IMR-90 (cell line): ENCODE measurements around the gene CFAP58. TPM values are rescaled to one million over a fixed set of nuclear protein-coding genes. Genes with fewer than 3 reads are reported as not detected.

Source experiments
- ATAC-seq: fragments of 200-7000 bp; cut with Tn5 transposase; 2 replicates; pipeline ENCODE4 v1.9.1; 2020; ENCODE audit warnings: low read depth, mild to moderate bottlenecking, moderate library complexity
- BruUV-seq: library from RNA; stranded (reverse); fragments of 400-500 nt; replicated peaks from 2 replicates; lab custom pipeline; 2021; lab: Mats Ljungman, UMichigan
- CTCF ChIA-PET: fragments of 300-600 bp; formaldehyde crosslinking; extraction: SDS; loops from one replicate; lab custom pipeline; 2021; ENCODE audit warnings: antibody characterized with exemption; lab: Yijun Ruan, JAX
- POLR2A ChIA-PET: fragments of 300-600 bp; sonication (Branson Sonifier 250); formaldehyde crosslinking; loops from one replicate; lab custom pipeline; 2022; ENCODE audit warnings: antibody characterized with exemption; ENCODE audit not compliant: unreplicated experiment; lab: Charles Lee
- DNase-seq: peaks from one replicate; pipeline ENCODE4 v3.0.0; 2013
- H2AFZ ChIP-seq: replicated peaks from 2 replicates; pipeline ENCODE3; 2013; ENCODE audit warnings: low read length, mild to moderate bottlenecking; ENCODE audit not compliant: poor library complexity
- H2AK5ac ChIP-seq: 2 replicates; pipeline ENCODE4 v1.6.1; 2013; ENCODE audit warnings: low read depth, low read length, inconsistent platforms
- H2AK9ac ChIP-seq: replicated peaks from 2 replicates; pipeline ENCODE3; 2013; ENCODE audit warnings: mild to moderate bottlenecking, low read depth, low read length, moderate library complexity; ENCODE audit not compliant: poor library complexity
- H2BK120ac ChIP-seq: 2 replicates; pipeline ENCODE4 v1.6.1; 2013; ENCODE audit warnings: low read depth, low read length, inconsistent platforms
- H2BK15ac ChIP-seq: 3 replicates; pipeline ENCODE4 v1.6.1; 2013; ENCODE audit warnings: low read depth, low read length, inconsistent platforms
- H2BK20ac ChIP-seq: 2 replicates; pipeline ENCODE4 v1.6.1; 2013; ENCODE audit warnings: low read depth, mild to moderate bottlenecking, inconsistent platforms, low read length, moderate library complexity
- H2BK5ac ChIP-seq: 2 replicates; pipeline ENCODE4 v1.6.1; 2013; ENCODE audit warnings: mild to moderate bottlenecking, low read depth, low read length, inconsistent platforms; ENCODE audit not compliant: poor library complexity, severe bottlenecking
- H3K14ac ChIP-seq: replicated peaks from 2 replicates; pipeline ENCODE4 v1.6.1; 2013; ENCODE audit warnings: low read depth, low read length, inconsistent platforms
- H3K18ac ChIP-seq: 2 replicates; pipeline ENCODE4 v1.6.1; 2013; ENCODE audit warnings: low read depth, low read length, control low read depth
- H3K23ac ChIP-seq: 2 replicates; pipeline ENCODE4 v1.6.1; 2013; ENCODE audit warnings: low read depth, low read length, inconsistent platforms
- H3K27ac ChIP-seq: 2 replicates; pipeline ENCODE4 v1.5.1; 2013; ENCODE audit warnings: mild to moderate bottlenecking, control low read depth, low read length; ENCODE audit not compliant: insufficient read depth
- H3K27me3 ChIP-seq: 2 replicates; pipeline ENCODE4 v1.6.1; 2013; ENCODE audit warnings: low read length; ENCODE audit not compliant: control insufficient read depth, insufficient read depth
- H3K36me3 ChIP-seq: 2 replicates; pipeline ENCODE4 v1.6.1; 2013; ENCODE audit warnings: low read length, mixed read lengths; ENCODE audit not compliant: control insufficient read depth, insufficient read depth
- H3K4ac ChIP-seq: 2 replicates; pipeline ENCODE4 v1.6.1; 2013; ENCODE audit warnings: low read depth, low read length, inconsistent platforms
- H3K4me1 ChIP-seq: 2 replicates; pipeline ENCODE4 v1.6.1; 2013; ENCODE audit warnings: low read length, mixed read lengths; ENCODE audit not compliant: control insufficient read depth, insufficient read depth
- H3K4me2 ChIP-seq: 2 replicates; pipeline ENCODE4 v1.6.1; 2013; ENCODE audit warnings: low read depth, mild to moderate bottlenecking, control low read depth, low read length, moderate library complexity
- H3K4me3 ChIP-seq: 2 replicates; pipeline ENCODE4 v1.5.1; 2013; ENCODE audit warnings: low read depth, mild to moderate bottlenecking, control low read depth, low read length, moderate library complexity; ENCODE audit not compliant: insufficient read depth
- H3K56ac ChIP-seq: 2 replicates; pipeline ENCODE4 v1.6.1; 2013; ENCODE audit warnings: low read length, inconsistent platforms; ENCODE audit not compliant: insufficient read depth; ENCODE audit errors: extremely low read depth
- H3K79me1 ChIP-seq, 2 experiments: 2 replicates each; pipeline ENCODE4 v1.6.1; 2013; ENCODE audit warnings: low read length in 2 of 2, inconsistent platforms in 1 of 2, low read depth in 1 of 2
- H3K9ac ChIP-seq: 2 replicates; pipeline ENCODE4 v1.6.1; 2013; ENCODE audit warnings: low read depth, low read length, control low read depth
- H3K9me1 ChIP-seq: 2 replicates; pipeline ENCODE4 v1.6.1; 2013; ENCODE audit warnings: low read length, inconsistent platforms; ENCODE audit not compliant: insufficient read depth
- H3K9me3 ChIP-seq: 2 replicates; pipeline ENCODE4 v1.6.1; 2013; ENCODE audit warnings: low read length; ENCODE audit not compliant: control insufficient read depth, insufficient read depth
- H4K20me1 ChIP-seq: 2 replicates; pipeline ENCODE4 v1.6.1; 2013; ENCODE audit warnings: low read length, inconsistent platforms; ENCODE audit not compliant: insufficient read depth
- H4K5ac ChIP-seq: 2 replicates; pipeline ENCODE4 v1.6.1; 2013; ENCODE audit warnings: mild to moderate bottlenecking, low read depth, low read length, control low read depth
- H4K8ac ChIP-seq, 2 experiments: 2 replicates each; pipeline ENCODE4 v1.6.1; 2013; ENCODE audit warnings: low read depth in 2 of 2, low read length in 2 of 2, control low read depth in 1 of 2, inconsistent platforms in 1 of 2
- H4K91ac ChIP-seq: 2 replicates; pipeline ENCODE4 v1.6.1; 2013; ENCODE audit warnings: low read depth, low read length, inconsistent platforms; ENCODE audit not compliant: insufficient read depth
- BHLHE40 ChIP-seq: fragments of 150-350 bp; IDR thresholded peaks from 2 replicates; pipeline ENCODE4 v1.6.1; 2016; ENCODE audit warnings: mild to moderate bottlenecking, low read depth, low read length
- CEBPB ChIP-seq: IDR thresholded peaks from 2 replicates; pipeline ENCODE4 v1.6.1; 2012; ENCODE audit warnings: low read depth, low read length, improper control_type of control experiment
- CHD1 ChIP-seq: IDR thresholded peaks from 2 replicates; pipeline ENCODE4 v1.6.1; 2012; ENCODE audit warnings: low read depth, low read length, improper control_type of control experiment
- ELK1 ChIP-seq: fragments of 150-350 bp; IDR thresholded peaks from 2 replicates; pipeline ENCODE4 v1.6.1; 2016; ENCODE audit warnings: low read depth, mild to moderate bottlenecking, low read length, moderate library complexity, borderline replicate concordance
- FOS ChIP-seq: fragments of 150-350 bp; IDR thresholded peaks from 2 replicates; pipeline ENCODE4 v1.6.1; 2016; ENCODE audit warnings: low read depth, low read length
- MAFK ChIP-seq: IDR thresholded peaks from 2 replicates; pipeline ENCODE4 v1.6.1; 2012; ENCODE audit warnings: low read depth, low read length, improper control_type of control experiment
- MAZ ChIP-seq: IDR thresholded peaks from 2 replicates; pipeline ENCODE4 v1.6.1; 2012; ENCODE audit warnings: low read depth, mild to moderate bottlenecking, low read length, improper control_type of control experiment, moderate library complexity, borderline replicate concordance
- MXI1 ChIP-seq: IDR thresholded peaks from 2 replicates; pipeline ENCODE4 v1.6.1; 2012; ENCODE audit warnings: low read depth, mild to moderate bottlenecking, low read length, moderate library complexity, borderline replicate concordance
- NFE2L2 ChIP-seq: fragments of 150-350 bp; IDR thresholded peaks from 2 replicates; pipeline ENCODE4 v1.6.1; 2016; ENCODE audit warnings: low read depth, mild to moderate bottlenecking, low read length
- POLR2A ChIP-seq: IDR thresholded peaks from 2 replicates; pipeline ENCODE4 v1.6.1; 2012; ENCODE audit warnings: mild to moderate bottlenecking, low read depth, low read length
- RAD21 ChIP-seq: IDR thresholded peaks from 2 replicates; pipeline ENCODE4 v1.6.1; 2012; ENCODE audit warnings: low read length, improper control_type of control experiment
- RCOR1 ChIP-seq: IDR thresholded peaks from 2 replicates; pipeline ENCODE4 v1.6.1; 2012; ENCODE audit warnings: mild to moderate bottlenecking, low read length, improper control_type of control experiment; ENCODE audit not compliant: insufficient replicate concordance
- RFX5 ChIP-seq: IDR thresholded peaks from 2 replicates; pipeline ENCODE4 v1.8.0; 2012; ENCODE audit warnings: low read depth, mild to moderate bottlenecking, low read length, moderate library complexity
- USF2 ChIP-seq: fragments of 150-350 bp; IDR thresholded peaks from 2 replicates; pipeline ENCODE4 v1.6.1; 2017; ENCODE audit warnings: mild to moderate bottlenecking, antibody characterized with exemption, low read length, low read depth
- WGBS, 2 experiments: methylation state at CpG; one replicate each; pipeline versions ENCODE4 v1.1.5 to v1.1.7; 2013; ENCODE audit warnings: missing lambda C conversion rate in 2 of 2; ENCODE audit not compliant: insufficient read length in 1 of 2; ENCODE audit errors: extremely low coverage in 2 of 2; 5-methylcytosine and 5-hydroxymethylcytosine counted together
- dilution Hi-C: fragments of 300-500 bp; cut with HindIII; formaldehyde crosslinking; loops from one replicate; pipeline ENCODE4 v1.14.3; 2018; ENCODE audit warnings: low sequenced_read_pairs; ENCODE audit not compliant: unreplicated experiment
- in situ Hi-C: fragments of 300-500 bp; cut with MboI; formaldehyde crosslinking; loops from 3 replicates; pipeline ENCODE4 v1.14.3; 2019; ENCODE audit warnings: low sequenced_read_pairs, inconsistent platforms, mixed read lengths
- intact Hi-C: fragments of 100-400 bp; cut with micrococcal nuclease; formaldehyde crosslinking; loops from 2 replicates; pipeline ENCODE4 v1.10.0; 2022
- polyA plus RNA-seq, 3 experiments: library from polyadenylated mRNA; depleted of rRNA; stranded (reverse); fragments of >200 nt; gene quantifications; 2 replicates each; pipeline ENCODE4 v1.2.3, GENCODE V29; 2012; ENCODE audit warnings: low replicate concordance in 1 of 3
- total RNA-seq: library from RNA; depleted of rRNA; stranded (reverse); fragments of >200 nt; gene quantifications from 2 replicates; pipeline ENCODE4 v1.2.3, GENCODE V29; 2012

CFAP58 gene
- total and polyA plus RNA-seq, 2 of the 4 experiments (the other 2 are of a cell fraction): 0.36 to 0.72 TPM

GRCh38 chr10:104328896-104329710, 24.5 kb upstream of the CFAP58 start:
- H2BK20ac ChIP-seq: peak overlapping the region; percentile 88
- no peaks in the 10 kb centered on the region; the same call in 1 of the 2 replicates for H3K36me3 ChIP-seq
- H4K20me1 ChIP-seq: peaks cover 99% of the 10 kb centered on the region
- POLR2A ChIA-PET: no interaction called here
- no TSS peak for BruUV-seq
- H2BK5ac ChIP-seq: peak overlapping the region; percentile 89
- peak overlapping the region; percentile 25 for H4K5ac ChIP-seq
- CTCF ChIA-PET: interaction anchor here (1.5 kb wide), 1 partner anchor 23 kb away, joined by 5 read pairs; no protein-coding TSS in a partner anchor
- H3K23ac ChIP-seq: peak overlapping the region; percentile 92
- H2AK9ac ChIP-seq: peak overlapping the region; percentile 95
- H3K4me1 ChIP-seq: peaks cover 63% of the 10 kb centered on the region
- H3K56ac ChIP-seq: peak overlapping the region; percentile 64; the same call in 1 of the 2 replicates
- peak overlapping the region; percentile 76 for H3K27ac ChIP-seq
- H2BK15ac ChIP-seq: peak overlapping the region; percentile 76
- peak overlapping the region; percentile 57 for H3K9ac ChIP-seq
- peaks cover 2 to 88% of the 10 kb centered on the region in 2 experiments; a peak in 2 of 4 replicates for H3K79me1 ChIP-seq
- peaks cover 65% of the 10 kb centered on the region for H3K9me1 ChIP-seq
- H4K91ac ChIP-seq: peak overlapping the region; percentile 67
- 0% methylated on average over 3 of the region's 15 CpGs; no CpG with 5 or more reads in 1 of the 2 experiments for WGBS, 2 experiments
- peak overlapping the region; percentile 90 for H3K14ac ChIP-seq
- H3K4me2 ChIP-seq: peak overlapping the region; percentile 75
- intact Hi-C loops (loop anchor here (2.0 kb wide), 1 partner anchor 28 kb away; no protein-coding TSS in a partner anchor), dilution Hi-C loops (no loop called here), in situ Hi-C loops (no loop called here)
- peak overlapping the region; percentile 86 for H3K4ac ChIP-seq
- H2BK120ac ChIP-seq: peak overlapping the region; percentile 80
- H2AFZ ChIP-seq: peak overlapping the region; percentile 47
- H3K4me3 ChIP-seq: no peak overlapping the region
- H4K8ac ChIP-seq: peak overlapping the region; percentile 11 to 89; a peak in 3 of 4 replicates
- ATAC-seq: peak; percentile 50
- peak overlapping the region; percentile 83 for H2AK5ac ChIP-seq
- H3K9me3 ChIP-seq: no peaks in the 10 kb centered on the region
- H3K18ac ChIP-seq: peak overlapping the region; percentile 68
- DNase-seq: peak; percentile 97
- no peaks in the 10 kb centered on the region for H3K27me3 ChIP-seq
- peak; percentile 99 for TF ChIP-seq CEBPB
- no peak for TF ChIP-seq NFE2L2
- peak; percentile 95 for TF ChIP-seq FOS
- peak; percentile 70 for TF ChIP-seq BHLHE40
- TF ChIP-seq USF2: peak; percentile 48
- TF ChIP-seq MAFK: no peak
- peak; percentile 73; the same call in 1 of the 2 replicates for TF ChIP-seq POLR2A
- TF ChIP-seq RFX5: no peak
- 0 out of 2 replicates have a peak, but pooled peaks have one; percentile 26 for TF ChIP-seq MXI1
- TF ChIP-seq ELK1: no peak
- peak; percentile 46 for TF ChIP-seq RCOR1
- TF ChIP-seq CHD1: peak; percentile 32
- peak; percentile 9; the same call in 1 of the 2 replicates for TF ChIP-seq MAZ
- TF ChIP-seq RAD21: 0 out of 2 replicates have a peak, but pooled peaks have one; percentile 2
